GM19240 (cell line): ENCODE data around the gene RPL4.
"Not testable (repeated sequence)": the region's sequence is repeated elsewhere in the genome, so short reads cannot be mapped to it uniquely, and the experiment has no call there.

ENCODE experiments used
- DNase-seq: peaks from one replicate; pipeline ENCODE4 v3.0.0; 2011; ENCODE audit warnings: low spot score; ENCODE audit not compliant: insufficient read length

The RPL4 gene

GRCh38 chr15:66491846-66492245 is 12.8 kb downstream of the RPL4 start:
- DNase-seq, result no peak

- DNase-seq, result no peak
Measured at GRCh38 chr15:66489179-66489791, 15.4 kb downstream of the RPL4 start.

- no peak for DNase-seq
Measured at GRCh38 chr15:66488525-66488924, 16.1 kb downstream of the RPL4 start.

GRCh38 chr15:66486887-66487286 is 17.8 kb downstream of the RPL4 start:
- DNase-seq, result no peak

- no peak for DNase-seq
Measured at GRCh38 chr15:66484539-66485112, 20.0 kb downstream of the RPL4 start.

GRCh38 chr15:66483131-66483566 is 21.5 kb downstream of the RPL4 start:
- DNase-seq, result no peak

GRCh38 chr15:66482539-66482938 is 22.1 kb downstream of the RPL4 start:
- DNase-seq, result no peak

GRCh38 chr15:66481107-66481856 is 23.4 kb downstream of the RPL4 start:
- no peak for DNase-seq

- DNase-seq, result no peak
Measured at GRCh38 chr15:66480267-66480666, 24.4 kb downstream of the RPL4 start.

GRCh38 chr15:66477011-66477410 is 27.6 kb downstream of the RPL4 start:
- no peak for DNase-seq

- DNase-seq, result no peak
Measured at GRCh38 chr15:66476535-66476934, 28.1 kb downstream of the RPL4 start.

- no peak for DNase-seq
Measured at GRCh38 chr15:66474963-66475362, 29.7 kb downstream of the RPL4 start.

- no peak for DNase-seq
Measured at GRCh38 chr15:66474135-66474534, 30.5 kb downstream of the RPL4 start.

GRCh38 chr15:66472176-66472999 is 32.3 kb downstream of the RPL4 start:
- DNase-seq, result peak; percentile 77

GRCh38 chr15:66470825-66471224 is 33.8 kb downstream of the RPL4 start:
- not testable (repeated sequence) for DNase-seq

- not testable (repeated sequence) for DNase-seq
Measured at GRCh38 chr15:66467162-66468040, 37.3 kb downstream of the RPL4 start.

GRCh38 chr15:66465294-66465693 is 39.4 kb downstream of the RPL4 start:
- not testable (repeated sequence) for DNase-seq

GRCh38 chr15:66462627-66463026 is 42.0 kb downstream of the RPL4 start:
- no peak for DNase-seq

GRCh38 chr15:66461917-66462316 is 42.7 kb downstream of the RPL4 start:
- DNase-seq, result no peak

GRCh38 chr15:66461294-66461693 is 43.4 kb downstream of the RPL4 start:
- not testable (repeated sequence) for DNase-seq
